Measurements from ENCODE around the gene PPP2R5C.

PPP2R5C gene

DNA sequence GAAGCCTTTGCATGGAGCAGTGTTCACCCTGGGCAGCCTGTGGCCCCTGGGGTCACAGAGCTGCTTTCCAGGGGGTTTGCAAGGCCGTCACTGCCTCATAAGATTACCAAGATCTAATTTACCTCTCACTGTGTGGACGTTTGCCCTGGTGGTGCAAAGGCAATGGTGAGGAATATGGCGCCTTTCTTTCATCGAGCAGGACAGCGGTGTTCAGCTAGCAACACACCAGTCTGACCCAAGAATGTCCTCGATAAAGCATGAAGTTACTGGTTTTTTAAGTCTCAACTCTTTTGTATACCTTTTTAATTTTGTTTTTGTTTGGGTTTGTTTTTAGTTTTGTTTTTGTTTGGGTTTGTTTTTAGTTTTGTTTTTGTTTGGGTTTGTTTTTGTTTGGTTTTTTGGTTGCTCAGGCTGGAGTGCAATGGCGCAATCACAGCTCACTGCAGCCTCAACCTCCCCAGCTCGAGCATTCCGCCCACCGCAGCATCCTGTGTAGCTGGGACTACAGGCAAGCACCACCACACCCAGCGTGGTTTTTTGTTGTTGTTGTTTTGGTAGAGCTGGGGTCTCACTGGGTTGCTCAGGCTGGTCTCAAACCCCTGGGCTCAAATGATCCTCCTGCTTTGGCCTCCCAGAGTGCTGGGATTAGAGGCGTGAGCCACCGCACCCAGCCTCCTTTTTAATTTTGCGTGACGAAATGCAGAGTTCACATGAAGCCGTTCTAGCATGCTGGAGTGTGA is 57.9 kb downstream of the PPP2R5C start:
- H3K36me3 ChIP-seq (ENCODE audit: control insufficient read depth, insufficient read depth, low read length) = no peaks in the 10 kb centered on the region

DNA sequence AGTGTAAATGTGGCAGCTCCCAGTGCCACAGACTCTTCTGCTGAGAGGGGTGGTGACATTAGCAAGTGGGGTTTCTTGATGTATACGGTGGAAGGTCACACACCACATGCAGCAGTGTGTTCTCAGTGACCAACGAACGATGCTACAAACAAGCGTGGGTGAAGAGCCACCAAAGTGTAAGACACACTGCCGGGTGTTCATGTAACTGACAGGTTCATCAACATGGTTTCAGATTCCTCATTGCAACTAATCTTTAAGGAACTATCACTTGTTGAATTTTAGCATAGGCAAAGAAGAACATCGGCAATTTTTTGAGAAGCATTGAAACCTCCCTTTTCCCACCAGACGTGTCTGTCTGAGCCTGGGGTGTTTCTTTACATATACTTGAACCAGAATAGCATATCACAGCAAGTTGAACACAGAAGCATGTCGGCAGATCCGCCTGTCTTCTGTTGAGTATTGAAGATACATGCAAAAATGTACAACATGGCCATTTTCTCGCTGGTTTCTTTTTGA is 58.8 kb downstream of the PPP2R5C start:
- Histone ChIP-seq H3K9ac (ENCODE audit: low read length) (no peak overlapping the region), H3K4me1 (ENCODE audit: control insufficient read depth, insufficient read depth, low read length) (peaks cover 20% of the 10 kb centered on the region), H3K27me3 (ENCODE audit: control insufficient read depth, insufficient read depth, low read length) (no peaks in the 10 kb centered on the region), H3K4me3 (ENCODE audit: low read length) (no peak overlapping the region), H3K9me3 (ENCODE audit: control insufficient read depth, low read length) (no peaks in the 10 kb centered on the region), H3K36me3 (ENCODE audit: control insufficient read depth, insufficient read depth, low read length) (no peaks in the 10 kb centered on the region)

More for the DNA sequence above, 57.9 kb downstream of the PPP2R5C start:
- Histone ChIP-seq H3K4me3 (ENCODE audit: low read length) (no peak overlapping the region), H3K9me3 (ENCODE audit: control insufficient read depth, low read length) (no peaks in the 10 kb centered on the region), H3K9ac (ENCODE audit: low read length) (no peak overlapping the region), H3K27me3 (ENCODE audit: control insufficient read depth, insufficient read depth, low read length) (no peaks in the 10 kb centered on the region), H3K4me1 (ENCODE audit: control insufficient read depth, insufficient read depth, low read length) (peaks cover 15% of the 10 kb centered on the region)

DNA sequence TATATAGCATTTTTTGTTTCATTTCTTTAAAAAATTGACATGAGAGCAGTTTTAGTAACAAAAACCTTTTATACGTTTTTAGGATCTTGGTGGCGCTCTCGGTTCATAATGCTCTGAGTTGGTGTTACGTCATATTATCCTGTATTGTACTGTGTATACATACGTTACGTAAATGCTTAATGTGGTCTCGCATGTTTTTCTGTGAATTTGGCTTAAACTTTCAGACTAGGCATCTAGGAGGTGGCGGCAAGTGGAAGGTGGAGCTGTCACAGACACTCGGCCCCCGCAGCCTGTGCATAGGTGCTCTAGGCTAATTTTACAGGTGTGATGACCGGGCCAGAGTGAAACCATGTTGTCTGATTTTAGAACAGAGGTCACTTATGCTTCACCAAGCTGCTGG is 60.0 kb downstream of the PPP2R5C start:
- H3K36me3 ChIP-seq (ENCODE audit: control insufficient read depth, insufficient read depth, low read length) = no peaks in the 10 kb centered on the region
- no peaks in the 10 kb centered on the region for H3K27me3 ChIP-seq (ENCODE audit: control insufficient read depth, insufficient read depth, low read length)
- H3K4me1 ChIP-seq (ENCODE audit: control insufficient read depth, insufficient read depth, low read length) = peaks cover 20% of the 10 kb centered on the region
- no peak overlapping the region for H3K9ac ChIP-seq (ENCODE audit: low read length)
- no peaks in the 10 kb centered on the region for H3K9me3 ChIP-seq (ENCODE audit: control insufficient read depth, low read length)
- H3K4me3 ChIP-seq (ENCODE audit: low read length) = no peak overlapping the region

DNA sequence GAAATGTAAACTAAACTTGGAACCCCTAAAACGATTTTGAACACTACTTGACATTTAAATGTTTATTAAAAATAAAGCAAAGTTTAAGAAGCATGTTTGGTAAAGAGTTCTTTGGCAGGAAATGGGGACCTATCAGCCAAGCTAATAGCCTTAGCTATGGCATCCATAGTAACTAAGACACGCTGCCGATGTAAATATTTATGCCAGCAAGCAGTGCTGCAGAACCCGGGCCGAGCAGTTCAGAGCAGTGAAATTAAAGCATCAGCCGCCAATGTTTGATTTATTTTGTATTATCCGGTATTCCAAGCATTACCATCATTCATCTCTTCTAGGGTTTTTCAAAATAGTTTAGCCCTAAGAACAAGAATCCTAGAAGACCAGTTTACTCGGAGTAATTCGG is 61.6 kb downstream of the PPP2R5C start:
- Histone ChIP-seq H3K27me3 (ENCODE audit: control insufficient read depth, insufficient read depth, low read length) (no peaks in the 10 kb centered on the region), H3K4me1 (ENCODE audit: control insufficient read depth, insufficient read depth, low read length) (peaks cover 20% of the 10 kb centered on the region), H3K9ac (ENCODE audit: low read length) (peak overlapping the region; percentile 55), H3K4me3 (ENCODE audit: low read length) (no peak overlapping the region), H3K36me3 (ENCODE audit: control insufficient read depth, insufficient read depth, low read length) (no peaks in the 10 kb centered on the region), H3K9me3 (ENCODE audit: control insufficient read depth, low read length) (no peaks in the 10 kb centered on the region)

DNA sequence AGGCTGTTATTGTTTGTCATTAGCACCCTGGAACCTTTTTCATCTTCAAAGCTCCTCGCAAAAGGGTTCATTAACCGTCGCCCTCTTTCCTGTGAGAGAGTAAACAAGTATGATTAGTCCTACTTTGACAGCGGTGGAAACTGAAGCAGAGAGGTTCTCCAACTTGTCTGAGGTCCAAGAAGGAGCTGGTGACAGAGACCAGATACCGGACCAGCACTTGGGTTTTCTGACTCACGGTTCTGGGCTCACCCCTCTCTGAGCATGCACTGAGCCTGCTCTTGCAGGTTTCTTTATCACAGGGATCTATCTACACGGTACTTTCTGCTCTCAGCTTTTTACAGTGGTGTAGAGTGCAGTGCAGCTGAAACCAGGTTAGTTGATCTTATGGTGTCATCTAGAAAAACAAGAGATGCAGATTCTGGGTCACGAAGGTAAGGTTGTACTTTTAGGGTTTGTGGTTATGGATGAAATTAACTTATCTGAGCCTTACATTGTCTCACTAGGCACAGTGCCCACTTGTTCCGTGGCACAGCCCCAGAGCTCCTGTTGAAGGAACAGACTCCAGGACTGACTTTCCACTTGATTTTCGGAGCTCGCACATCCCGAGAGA is 62.1 kb downstream of the PPP2R5C start:
- no peak overlapping the region for H3K4me3 ChIP-seq (ENCODE audit: low read length)
- no peaks in the 10 kb centered on the region for H3K9me3 ChIP-seq (ENCODE audit: control insufficient read depth, low read length)
- H3K36me3 ChIP-seq (ENCODE audit: control insufficient read depth, insufficient read depth, low read length) = no peaks in the 10 kb centered on the region
- H3K9ac ChIP-seq (ENCODE audit: low read length) = peak overlapping the region; percentile 55
- peaks cover 20% of the 10 kb centered on the region for H3K4me1 ChIP-seq (ENCODE audit: control insufficient read depth, insufficient read depth, low read length)
- H3K27me3 ChIP-seq (ENCODE audit: control insufficient read depth, insufficient read depth, low read length) = no peaks in the 10 kb centered on the region

DNA sequence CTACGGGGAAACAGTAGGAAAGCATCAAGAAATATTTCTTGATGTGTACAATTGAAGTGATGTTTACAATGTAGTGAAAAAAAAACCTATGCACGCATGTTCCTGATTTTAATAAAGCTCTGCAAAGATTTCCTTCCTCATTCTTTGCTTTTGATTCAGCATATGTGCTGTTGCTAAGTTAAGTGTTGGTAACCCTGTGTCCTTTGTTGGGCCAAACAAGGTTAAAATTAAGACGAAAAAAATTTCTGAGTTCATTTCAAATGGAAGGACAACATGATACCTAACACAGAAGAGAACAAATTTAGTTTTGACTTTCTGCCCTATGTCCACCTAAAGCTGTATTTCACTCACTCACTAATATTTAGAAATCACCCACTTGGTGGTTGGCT is 62.8 kb downstream of the PPP2R5C start:
- Histone ChIP-seq H3K9ac (ENCODE audit: low read length) (peak overlapping the region; percentile 12), H3K36me3 (ENCODE audit: control insufficient read depth, insufficient read depth, low read length) (no peaks in the 10 kb centered on the region), H3K4me1 (ENCODE audit: control insufficient read depth, insufficient read depth, low read length) (peaks cover 20% of the 10 kb centered on the region), H3K27me3 (ENCODE audit: control insufficient read depth, insufficient read depth, low read length) (no peaks in the 10 kb centered on the region), H3K9me3 (ENCODE audit: control insufficient read depth, low read length) (no peaks in the 10 kb centered on the region), H3K4me3 (ENCODE audit: low read length) (no peak overlapping the region)

DNA sequence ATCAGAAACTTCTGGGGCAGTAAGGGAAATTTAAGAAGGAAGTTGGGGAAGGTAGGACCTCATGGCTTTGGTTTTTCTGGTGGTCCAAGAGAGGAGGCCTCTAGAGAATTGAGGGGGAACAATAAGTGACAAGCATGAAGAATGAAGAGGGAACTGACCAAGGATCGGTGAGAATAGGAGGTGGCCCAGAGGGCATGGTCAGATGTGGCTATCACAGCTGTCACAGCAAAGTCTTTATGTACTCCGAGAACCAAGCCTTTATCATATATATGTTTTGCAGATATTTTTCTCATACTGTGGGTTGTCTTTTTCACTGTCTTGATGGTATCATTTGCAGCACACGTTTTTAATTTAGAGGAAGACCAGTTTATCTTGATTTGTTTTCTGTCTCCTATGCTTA is 64.3 kb downstream of the PPP2R5C start:
- Histone ChIP-seq H3K9me3 (ENCODE audit: control insufficient read depth, low read length) (no peaks in the 10 kb centered on the region), H3K4me3 (ENCODE audit: low read length) (no peak overlapping the region), H3K36me3 (ENCODE audit: control insufficient read depth, insufficient read depth, low read length) (no peaks in the 10 kb centered on the region), H3K27me3 (ENCODE audit: control insufficient read depth, insufficient read depth, low read length) (no peaks in the 10 kb centered on the region), H3K9ac (ENCODE audit: low read length) (no peak overlapping the region), H3K4me1 (ENCODE audit: control insufficient read depth, insufficient read depth, low read length) (peaks cover 20% of the 10 kb centered on the region)

DNA sequence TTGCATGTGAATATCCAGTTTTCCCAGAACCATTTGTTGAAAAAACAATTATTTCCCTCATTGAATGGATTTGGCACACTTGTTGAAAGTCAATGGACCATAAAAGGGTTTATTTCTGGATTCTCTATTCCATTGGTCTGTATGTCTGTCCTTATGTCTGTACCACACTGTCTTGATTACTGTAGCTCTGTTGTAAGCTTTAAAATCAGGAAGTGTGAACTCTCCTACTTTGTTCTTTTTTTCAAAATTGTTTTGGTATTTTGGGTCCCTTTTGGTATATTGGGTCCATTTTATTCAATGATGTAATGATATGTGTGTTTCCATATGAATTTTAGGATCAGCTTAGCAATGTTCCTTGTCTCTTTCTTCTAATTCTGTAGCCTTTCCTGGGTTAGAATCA is 64.8 kb downstream of the PPP2R5C start:
- no peaks in the 10 kb centered on the region for H3K27me3 ChIP-seq (ENCODE audit: control insufficient read depth, insufficient read depth, low read length)
- no peak overlapping the region for H3K4me3 ChIP-seq (ENCODE audit: low read length)
- H3K4me1 ChIP-seq (ENCODE audit: control insufficient read depth, insufficient read depth, low read length) = peaks cover 20% of the 10 kb centered on the region

DNA sequence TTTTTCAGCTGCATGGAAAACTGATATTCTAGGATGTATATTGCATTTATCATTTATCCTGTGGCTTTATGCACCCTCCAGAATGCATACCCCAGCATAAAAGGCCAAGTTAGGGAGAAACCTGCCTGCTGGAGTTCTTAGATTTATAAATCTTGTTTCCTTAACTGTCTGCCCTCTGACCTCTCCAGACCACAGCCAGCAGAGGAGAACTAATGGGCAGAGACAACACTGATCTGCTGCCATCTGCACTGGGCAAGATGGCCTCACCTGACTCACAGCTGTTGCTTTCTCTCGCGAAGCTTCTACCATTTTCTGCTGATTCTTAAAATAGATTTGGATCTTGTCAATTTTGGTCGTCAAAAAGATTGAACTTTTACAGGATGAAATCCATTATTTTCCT is 65.8 kb downstream of the PPP2R5C start:
- no peaks in the 10 kb centered on the region for H3K27me3 ChIP-seq (ENCODE audit: control insufficient read depth, insufficient read depth, low read length)
- H3K9ac ChIP-seq (ENCODE audit: low read length) = no peak overlapping the region
- no peak overlapping the region for H3K4me3 ChIP-seq (ENCODE audit: low read length)
- H3K4me1 ChIP-seq (ENCODE audit: control insufficient read depth, insufficient read depth, low read length) = peaks cover 20% of the 10 kb centered on the region
- no peaks in the 10 kb centered on the region for H3K36me3 ChIP-seq (ENCODE audit: control insufficient read depth, insufficient read depth, low read length)
- no peaks in the 10 kb centered on the region for H3K9me3 ChIP-seq (ENCODE audit: control insufficient read depth, low read length)

More for the DNA sequence above, 64.8 kb downstream of the PPP2R5C start:
- no peaks in the 10 kb centered on the region for H3K9me3 ChIP-seq (ENCODE audit: control insufficient read depth, low read length)
- H3K9ac ChIP-seq (ENCODE audit: low read length) = no peak overlapping the region
- H3K36me3 ChIP-seq (ENCODE audit: control insufficient read depth, insufficient read depth, low read length) = no peaks in the 10 kb centered on the region

DNA sequence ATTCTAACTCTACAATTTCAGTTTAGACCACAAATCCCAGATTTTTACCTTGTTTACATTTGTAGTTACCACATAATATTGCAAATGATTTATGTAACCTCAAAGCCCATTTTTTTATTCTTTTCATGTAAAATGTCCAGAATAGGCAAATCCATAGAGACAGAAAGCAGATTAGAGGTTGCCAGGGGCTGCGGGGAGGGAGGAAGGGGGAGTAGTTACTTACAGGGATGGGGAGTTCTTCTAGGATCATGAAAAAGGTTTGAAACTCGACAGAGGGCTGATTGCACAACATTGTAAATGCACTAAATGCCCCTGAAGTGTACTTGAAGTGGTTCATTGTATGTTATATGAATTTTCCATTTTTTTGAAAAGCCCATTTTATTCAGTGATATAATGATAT is 66.5 kb downstream of the PPP2R5C start:
- Histone ChIP-seq H3K4me1 (ENCODE audit: control insufficient read depth, insufficient read depth, low read length) (peaks cover 19% of the 10 kb centered on the region), H3K9me3 (ENCODE audit: control insufficient read depth, low read length) (no peaks in the 10 kb centered on the region), H3K27me3 (ENCODE audit: control insufficient read depth, insufficient read depth, low read length) (no peaks in the 10 kb centered on the region), H3K4me3 (ENCODE audit: low read length) (no peak overlapping the region), H3K36me3 (ENCODE audit: control insufficient read depth, insufficient read depth, low read length) (no peaks in the 10 kb centered on the region), H3K9ac (ENCODE audit: low read length) (no peak overlapping the region)

DNA sequence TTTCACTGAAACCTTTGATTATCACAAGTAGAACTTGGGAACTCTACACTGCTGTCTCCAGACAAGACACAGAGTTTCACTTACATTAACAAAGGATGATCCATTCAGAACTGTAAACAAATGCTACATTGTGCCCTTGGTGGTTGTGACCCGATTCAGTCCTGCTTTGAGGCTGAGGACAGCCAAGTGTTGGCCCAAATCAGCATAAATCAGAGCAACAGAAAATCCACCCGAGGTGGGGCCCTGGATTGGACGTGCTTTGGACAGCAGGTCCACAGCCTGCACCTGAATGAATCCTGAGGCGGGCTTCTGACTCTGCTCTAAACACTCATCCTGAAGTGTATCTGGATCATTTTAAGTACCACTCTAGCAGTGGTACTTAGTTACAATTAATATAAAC is 68.8 kb downstream of the PPP2R5C start:
- H3K9ac ChIP-seq (ENCODE audit: low read length) = no peak overlapping the region
- no peaks in the 10 kb centered on the region for H3K27me3 ChIP-seq (ENCODE audit: control insufficient read depth, insufficient read depth, low read length)
- peaks cover 14% of the 10 kb centered on the region for H3K4me1 ChIP-seq (ENCODE audit: control insufficient read depth, insufficient read depth, low read length)
- no peak overlapping the region for H3K4me3 ChIP-seq (ENCODE audit: low read length)
- no peaks in the 10 kb centered on the region for H3K36me3 ChIP-seq (ENCODE audit: control insufficient read depth, insufficient read depth, low read length)
- no peaks in the 10 kb centered on the region for H3K9me3 ChIP-seq (ENCODE audit: control insufficient read depth, low read length)

DNA sequence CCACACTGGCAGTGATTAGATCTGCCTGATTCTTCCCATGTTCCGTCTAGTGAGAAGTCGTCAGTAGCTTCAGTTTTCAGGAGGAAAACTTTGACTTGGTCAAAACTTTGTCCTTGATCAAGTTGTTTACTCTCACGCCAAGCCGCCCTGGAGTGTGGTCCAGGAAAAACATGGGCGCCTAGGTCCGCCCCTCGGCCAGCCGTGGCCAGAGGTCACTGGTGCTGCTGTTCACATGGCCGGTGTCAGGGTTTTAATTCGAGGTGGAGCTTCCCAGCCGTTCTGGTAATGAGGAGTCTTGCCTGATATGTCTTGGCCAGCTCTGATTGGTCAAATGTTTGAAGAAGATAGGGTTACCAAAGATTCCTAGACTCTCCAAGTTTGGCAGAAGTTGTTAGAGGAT is 71.5 kb downstream of the PPP2R5C start:
- no peak overlapping the region for H3K9ac ChIP-seq (ENCODE audit: low read length)
- H3K4me1 ChIP-seq (ENCODE audit: control insufficient read depth, insufficient read depth, low read length) = peaks cover 20% of the 10 kb centered on the region
- no peak overlapping the region for H3K4me3 ChIP-seq (ENCODE audit: low read length)
- H3K36me3 ChIP-seq (ENCODE audit: control insufficient read depth, insufficient read depth, low read length) = no peaks in the 10 kb centered on the region
- no peaks in the 10 kb centered on the region for H3K27me3 ChIP-seq (ENCODE audit: control insufficient read depth, insufficient read depth, low read length)
- no peaks in the 10 kb centered on the region for H3K9me3 ChIP-seq (ENCODE audit: control insufficient read depth, low read length)

All from mucosa of stomach (tissue), 1 donor.